ENCODE results near the gene FAM200C.

The FAM200C gene

GRCh38 chr5:160356550-160357347, 43.1 kb downstream of the FAM200C start:
- H3K4me3 ChIP-seq (ENCODE audit: low read depth, low read length): no peak overlapping the region
- TF ChIP-seq CTCF (IDR thresholded peaks at IDR 0.05; ENCODE audit: control insufficient read depth, extremely low read depth, insufficient read depth): no peak
- no peak for DNase-seq (ENCODE audit: low read depth)

- TF ChIP-seq CTCF (IDR thresholded peaks at IDR 0.05; ENCODE audit: control insufficient read depth, extremely low read depth, insufficient read depth): no peak
- no peak for DNase-seq (ENCODE audit: low read depth)
- no peak overlapping the region for H3K4me3 ChIP-seq (ENCODE audit: low read depth, low read length)
These were observed 45.2 kb downstream of the FAM200C start for GRCh38 chr5:160354666-160355065.

- no peak for TF ChIP-seq CTCF (IDR thresholded peaks at IDR 0.05; ENCODE audit: control insufficient read depth, extremely low read depth, insufficient read depth)
- DNase-seq (ENCODE audit: low read depth): no peak
- no peak overlapping the region for H3K4me3 ChIP-seq (ENCODE audit: low read depth, low read length)
These were observed 46.5 kb downstream of the FAM200C start for GRCh38 chr5:160353379-160353778.

GRCh38 chr5:160352308-160352707, 47.5 kb downstream of the FAM200C start:
- no peak overlapping the region for H3K4me3 ChIP-seq (ENCODE audit: low read depth, low read length)
- no peak for TF ChIP-seq CTCF (IDR thresholded peaks at IDR 0.05; ENCODE audit: control insufficient read depth, extremely low read depth, insufficient read depth)
- no peak for DNase-seq (ENCODE audit: low read depth)

GRCh38 chr5:160349935-160350303, 49.9 kb downstream of the FAM200C start:
- H3K4me3 ChIP-seq (ENCODE audit: low read depth, low read length): no peak overlapping the region
- no peak for TF ChIP-seq CTCF (IDR thresholded peaks at IDR 0.05; ENCODE audit: control insufficient read depth, extremely low read depth, insufficient read depth)
- DNase-seq (ENCODE audit: low read depth): no peak

- TF ChIP-seq CTCF (IDR thresholded peaks at IDR 0.05; ENCODE audit: control insufficient read depth, extremely low read depth, insufficient read depth): no peak
- no peak for DNase-seq (ENCODE audit: low read depth)
- H3K4me3 ChIP-seq (ENCODE audit: low read depth, low read length): no peak overlapping the region
These were observed 50.5 kb downstream of the FAM200C start for GRCh38 chr5:160349249-160349934.
